GM18502 (cell line): ENCODE data around the gene TNF.
"Not testable (repeated sequence)": the region's sequence is repeated elsewhere in the genome, so short reads cannot be mapped to it uniquely, and the experiment has no call there.

Experiments
- ATAC-seq: cut with Tn5 transposase; IDR thresholded peaks from one replicate; pipeline ENCODE4 v1.9.1; 2021; ENCODE audit warnings: mild to moderate bottlenecking; ENCODE audit not compliant: unreplicated experiment, poor library complexity

TNF gene

GRCh38 chr6:31586599-31587281 lies 11.4 kb downstream of the TNF start:
- no peak for ATAC-seq

- no peak for ATAC-seq
Observed at GRCh38 chr6:31587791-31588777, 12.7 kb downstream of the TNF start.

- no peak for ATAC-seq
Observed at GRCh38 chr6:31588871-31589650, 13.7 kb downstream of the TNF start.

GRCh38 chr6:31590691-31591090 lies 15.3 kb downstream of the TNF start:
- ATAC-seq, result not testable (repeated sequence)

- peak; percentile 16 for ATAC-seq
Observed at GRCh38 chr6:31592396-31592771, 17.0 kb downstream of the TNF start.

- ATAC-seq, result no peak
Observed at GRCh38 chr6:31597006-31597405, 21.6 kb downstream of the TNF start.

GRCh38 chr6:31607317-31607716 lies 32.0 kb downstream of the TNF start:
- ATAC-seq, result no peak

GRCh38 chr6:31609519-31610406 lies 34.4 kb downstream of the TNF start:
- no peak for ATAC-seq

GRCh38 chr6:31610968-31611367 lies 35.6 kb downstream of the TNF start:
- ATAC-seq, result no peak

GRCh38 chr6:31614075-31614619 lies 38.8 kb downstream of the TNF start:
- no peak for ATAC-seq

- no peak for ATAC-seq
Observed at GRCh38 chr6:31614684-31615578, 39.6 kb downstream of the TNF start, which contains the start of gene AIF1. Gene AIF1 (plus strand): TSS chr6:31615234. CDS start chr6:31615330, 96 bp downstream.

- no peak for ATAC-seq
Observed at GRCh38 chr6:31615748-31616147, 40.4 kb downstream of the TNF start.

- no peak for ATAC-seq
Observed at GRCh38 chr6:31617010-31617409, 41.6 kb downstream of the TNF start.

GRCh38 chr6:31619805-31620585 lies 44.6 kb downstream of the TNF start:
- ATAC-seq, result peak; percentile 87

GRCh38 chr6:31620586-31621319 lies 45.4 kb downstream of the TNF start, which contains the start of gene PRRC2A:
Gene PRRC2A (plus strand): TSS chr6:31620715. CDS start chr6:31622790, 2,075 bp downstream.
- ATAC-seq, result peak; percentile 33

GRCh38 chr6:31621320-31621939 lies 46.1 kb downstream of the TNF start:
- ATAC-seq, result no peak
